ENCODE data around the gene UBTF.

GRCh38 chr17:44251062-44251461 lies 31.6 kb upstream of the UBTF start:
- no peak for TF ChIP-seq CTCF (IDR thresholded peaks at IDR 0.05; ENCODE audit: low read depth, low read length)
- no peak for TF ChIP-seq POLR2A (IDR thresholded peaks at IDR 0.05; ENCODE audit: extremely low read depth, insufficient read length)
- TF ChIP-seq, protein P1, sequence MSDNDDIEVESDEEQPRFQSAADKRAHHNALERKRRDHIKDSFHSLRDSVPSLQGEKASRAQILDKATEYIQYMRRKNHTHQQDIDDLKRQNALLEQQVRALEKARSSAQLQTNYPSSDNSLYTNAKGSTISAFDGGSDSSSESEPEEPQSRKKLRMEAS (IDR thresholded peaks at IDR 0.05; ENCODE audit: low read depth, low read length) = no peak

Measured in NB4 (cell line).